ENCODE data around the gene RAB1B.

The RAB1B gene

GRCh38 chr11:66314186-66314501 is 45.7 kb downstream of the RAB1B start:
- Histone ChIP-seq H3K4me1 (ENCODE audit: insufficient read depth, low read length, severe bottlenecking) (peaks cover 40% of the 10 kb centered on the region), H2AFZ (ENCODE audit: low read length) (no peak overlapping the region), H3K27me3 (ENCODE audit: insufficient read depth, low read length) (no peaks in the 10 kb centered on the region), H3K27ac (ENCODE audit: low read depth, low read length, poor library complexity, severe bottlenecking) (no peak overlapping the region), H3K9me2 (ENCODE audit: low read depth, low read length) (no peaks in the 10 kb centered on the region), H3K4me2 (ENCODE audit: low read length) (no peak overlapping the region), H3K9me3 (ENCODE audit: low read length) (no peaks in the 10 kb centered on the region), H3K9ac (ENCODE audit: low read length) (no peak overlapping the region), H3K79me2 (ENCODE audit: insufficient read depth, low read length) (no peaks in the 10 kb centered on the region), H4K20me1 (ENCODE audit: insufficient read depth, low read length) (no peaks in the 10 kb centered on the region), H3K4me3 (ENCODE audit: low read depth, low read length, poor library complexity, severe bottlenecking) (no peak overlapping the region), H3K36me3 (ENCODE audit: insufficient read depth, low read length) (no peaks in the 10 kb centered on the region), H3F3A (ENCODE audit: insufficient read depth, low read length) (no peaks in the 10 kb centered on the region)
- no peak for TF ChIP-seq EZH2 (IDR thresholded peaks at IDR 0.05; ENCODE audit: borderline replicate concordance, low read length)

DNA sequence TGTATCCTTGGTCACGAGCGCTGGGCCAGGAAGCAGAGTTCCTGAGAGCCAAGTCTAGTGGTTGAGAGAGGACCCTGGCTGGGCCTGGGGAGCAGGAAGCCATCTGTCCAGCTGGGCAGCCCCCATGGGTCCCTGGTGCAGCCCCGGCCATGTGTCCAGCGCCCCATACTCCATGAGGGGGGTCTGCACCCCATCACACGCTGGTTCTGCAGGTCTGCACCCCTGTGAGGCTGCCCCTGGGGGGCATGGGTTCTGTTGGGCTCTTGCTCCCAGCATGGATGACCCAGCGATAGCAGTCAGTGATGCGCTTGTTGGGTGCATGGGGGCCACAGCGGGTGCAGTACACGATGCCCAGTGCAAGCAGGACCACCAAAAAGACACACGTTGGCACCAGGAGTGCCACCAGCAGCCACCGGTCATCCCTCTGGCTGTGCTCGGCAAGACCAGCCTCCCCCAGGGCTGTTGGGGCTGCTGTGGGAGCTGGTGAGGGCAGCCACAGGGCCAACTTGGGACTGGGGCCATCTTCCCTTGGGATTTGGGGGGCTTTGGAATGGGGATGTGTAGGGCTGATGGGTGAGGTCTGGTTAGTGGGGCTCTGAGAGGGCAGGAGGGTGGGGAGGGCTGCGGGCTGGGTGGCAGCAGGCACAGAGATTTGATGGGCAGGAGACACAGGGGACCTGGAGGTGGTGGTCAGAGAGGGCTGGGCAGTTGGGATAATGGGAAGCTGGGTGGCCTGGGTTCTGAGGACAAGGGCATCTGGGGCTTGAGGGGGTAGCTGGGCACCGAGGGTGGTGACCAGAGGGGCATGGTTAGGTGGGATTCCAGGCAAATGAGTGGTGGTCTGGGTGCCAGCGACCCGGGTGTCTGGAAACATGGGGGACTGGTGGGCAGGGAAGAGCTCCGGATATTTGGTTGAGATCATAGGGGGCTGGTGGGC is 46.4 kb downstream of the RAB1B start:
- H3K4me3 ChIP-seq (ENCODE audit: low read depth, low read length, poor library complexity, severe bottlenecking), result no peak overlapping the region
- H3K36me3 ChIP-seq (ENCODE audit: insufficient read depth, low read length), result no peaks in the 10 kb centered on the region
- peaks cover 40% of the 10 kb centered on the region for H3K4me1 ChIP-seq (ENCODE audit: insufficient read depth, low read length, severe bottlenecking)
- H3F3A ChIP-seq (ENCODE audit: insufficient read depth, low read length), result no peaks in the 10 kb centered on the region
- no peak overlapping the region for H2AFZ ChIP-seq (ENCODE audit: low read length)
- no peaks in the 10 kb centered on the region for H3K79me2 ChIP-seq (ENCODE audit: insufficient read depth, low read length)
- no peaks in the 10 kb centered on the region for H4K20me1 ChIP-seq (ENCODE audit: insufficient read depth, low read length)
- no peaks in the 10 kb centered on the region for H3K9me3 ChIP-seq (ENCODE audit: low read length)
- H3K27ac ChIP-seq (ENCODE audit: low read depth, low read length, poor library complexity, severe bottlenecking), result no peak overlapping the region
- no peak overlapping the region for H3K4me2 ChIP-seq (ENCODE audit: low read length)
- H3K9ac ChIP-seq (ENCODE audit: low read length), result no peak overlapping the region
- H3K27me3 ChIP-seq (ENCODE audit: insufficient read depth, low read length), result no peaks in the 10 kb centered on the region
- TF ChIP-seq CTCF (IDR thresholded peaks at IDR 0.05; ENCODE audit: low read length) (no peak), EZH2 (IDR thresholded peaks at IDR 0.05; ENCODE audit: borderline replicate concordance, low read length) (no peak)
- H3K9me2 ChIP-seq (ENCODE audit: low read depth, low read length), result no peaks in the 10 kb centered on the region

- no peak overlapping the region for H3K4me2 ChIP-seq (ENCODE audit: low read length)
- no peaks in the 10 kb centered on the region for H3K27me3 ChIP-seq (ENCODE audit: insufficient read depth, low read length)
- H2AFZ ChIP-seq (ENCODE audit: low read length), result no peak overlapping the region
- no peaks in the 10 kb centered on the region for H3K9me3 ChIP-seq (ENCODE audit: low read length)
- H3K4me3 ChIP-seq (ENCODE audit: low read depth, low read length, poor library complexity, severe bottlenecking), result no peak overlapping the region
- no peaks in the 10 kb centered on the region for H4K20me1 ChIP-seq (ENCODE audit: insufficient read depth, low read length)
- H3K79me2 ChIP-seq (ENCODE audit: insufficient read depth, low read length), result no peaks in the 10 kb centered on the region
- TF ChIP-seq CTCF (IDR thresholded peaks at IDR 0.05; ENCODE audit: low read length), result no peak
- no peak for TF ChIP-seq EZH2 (IDR thresholded peaks at IDR 0.05; ENCODE audit: borderline replicate concordance, low read length)
- H3F3A ChIP-seq (ENCODE audit: insufficient read depth, low read length), result no peaks in the 10 kb centered on the region
- H3K36me3 ChIP-seq (ENCODE audit: insufficient read depth, low read length), result no peaks in the 10 kb centered on the region
- H3K9ac ChIP-seq (ENCODE audit: low read length), result no peak overlapping the region
- no peaks in the 10 kb centered on the region for H3K9me2 ChIP-seq (ENCODE audit: low read depth, low read length)
- H3K4me1 ChIP-seq (ENCODE audit: insufficient read depth, low read length, severe bottlenecking), result peaks cover 40% of the 10 kb centered on the region
- H3K27ac ChIP-seq (ENCODE audit: low read depth, low read length, poor library complexity, severe bottlenecking), result no peak overlapping the region
Measured at GRCh38 chr11:66315498-66315885, 47.1 kb downstream of the RAB1B start.
